Measurements from ENCODE around the gene SUN5. TPM values are rescaled to one million over a fixed set of nuclear protein-coding genes. Genes with fewer than 3 reads are reported as not detected.

Gene SUN5
- total RNA-seq, 1 experiment from 2014 or later, result not detected

- Histone ChIP-seq H2BK20ac (ENCODE audit: low read depth, low read length, poor library complexity, severe bottlenecking) (no peak overlapping the region), H4K91ac (ENCODE audit: insufficient read length, low read depth, low read length) (no peak overlapping the region), H2BK12ac (ENCODE audit: insufficient read length, low read depth, low read length) (no peak overlapping the region), H2BK5ac (ENCODE audit: insufficient read length, low read length) (no peak overlapping the region), H4K5ac (ENCODE audit: insufficient read length, low read depth, low read length) (no peak overlapping the region), H3K14ac (ENCODE audit: insufficient read depth, low read length) (no peak overlapping the region), H3K4me2 (ENCODE audit: insufficient read depth, insufficient read length, low read length) (no peak overlapping the region), H3K4me1 (ENCODE audit: insufficient read depth, low read length) (no peaks in the 10 kb centered on the region), H3K4ac (ENCODE audit: low read depth, low read length) (no peak overlapping the region), H3K18ac (ENCODE audit: insufficient read length, low read depth, low read length) (no peak overlapping the region), H2AK5ac (ENCODE audit: insufficient read length, low read length) (no peak overlapping the region), H4K20me1 (ENCODE audit: control insufficient read depth, insufficient read depth, insufficient read length) (no peaks in the 10 kb centered on the region), H3K56ac (ENCODE audit: insufficient read length, low read depth, low read length) (no peak overlapping the region), H3K27me3 (ENCODE audit: insufficient read depth, low read length) (no peaks in the 10 kb centered on the region), H3K23ac (ENCODE audit: insufficient read length, low read depth, low read length) (no peak overlapping the region), H3K9me3 (ENCODE audit: control insufficient read depth, low read depth, low read length) (no peaks in the 10 kb centered on the region), H3K79me1 (ENCODE audit: insufficient read depth, low read depth, low read length, poor library complexity, severe bottlenecking) (no peaks in the 10 kb centered on the region), H3K23me2 (ENCODE audit: insufficient read length, low read depth, low read length, poor library complexity, severe bottlenecking) (no peaks in the 10 kb centered on the region), H3K79me2 (ENCODE audit: insufficient read depth, low read length) (no peaks in the 10 kb centered on the region), H3K9ac (ENCODE audit: extremely low read depth, insufficient read length, low read length) (no peak overlapping the region), H2BK15ac (ENCODE audit: low read depth, low read length) (no peak overlapping the region), H2BK120ac (ENCODE audit: low read depth, low read length, poor library complexity, severe bottlenecking) (no peak overlapping the region), H4K8ac (replicated peaks; ENCODE audit: insufficient read length, low read depth, low read length) (no peak overlapping the region), H2AFZ (ENCODE audit: low read length) (no peak overlapping the region), H3T11ph (ENCODE audit: low read length) (no peak overlapping the region), H3K27ac (ENCODE audit: insufficient read length, low read depth, low read length) (no peak overlapping the region)
- WGBS (ENCODE audit: extremely low coverage, insufficient read length, low lambda C conversion rate), result no CpG with 5 or more reads among the region's 14 CpGs
- Mint-ChIP-seq H3K27ac (no peak overlapping the region), H3K4me3 (no peak overlapping the region), H3K9me3 (peaks cover 19 to 26% of the 10 kb centered on the region in 2 experiments), H3K4me1 (peaks cover 7 to 8% of the 10 kb centered on the region in 2 experiments), H3K27me3 (ENCODE audit: low read depth) (peaks cover 78% of the 10 kb centered on the region), H3K36me3 (ENCODE audit: insufficient read depth in 1 of 3, low read depth in 3 of 3) (peaks cover 1 to 12% (median 7%) of the 10 kb centered on the region in 3 experiments; a peak in 4 of 7 replicates)
- peak; percentile 29; the same call in 1 of the 3 replicates for TF ChIP-seq CTCF (conservative IDR thresholded peaks at IDR 0.05)
- no peak for DNase-seq
Measured at GRCh38 chr20:32959351-32960221, 44.6 kb downstream of the SUN5 start.
